ENCODE results near the gene TAP2.

DNA sequence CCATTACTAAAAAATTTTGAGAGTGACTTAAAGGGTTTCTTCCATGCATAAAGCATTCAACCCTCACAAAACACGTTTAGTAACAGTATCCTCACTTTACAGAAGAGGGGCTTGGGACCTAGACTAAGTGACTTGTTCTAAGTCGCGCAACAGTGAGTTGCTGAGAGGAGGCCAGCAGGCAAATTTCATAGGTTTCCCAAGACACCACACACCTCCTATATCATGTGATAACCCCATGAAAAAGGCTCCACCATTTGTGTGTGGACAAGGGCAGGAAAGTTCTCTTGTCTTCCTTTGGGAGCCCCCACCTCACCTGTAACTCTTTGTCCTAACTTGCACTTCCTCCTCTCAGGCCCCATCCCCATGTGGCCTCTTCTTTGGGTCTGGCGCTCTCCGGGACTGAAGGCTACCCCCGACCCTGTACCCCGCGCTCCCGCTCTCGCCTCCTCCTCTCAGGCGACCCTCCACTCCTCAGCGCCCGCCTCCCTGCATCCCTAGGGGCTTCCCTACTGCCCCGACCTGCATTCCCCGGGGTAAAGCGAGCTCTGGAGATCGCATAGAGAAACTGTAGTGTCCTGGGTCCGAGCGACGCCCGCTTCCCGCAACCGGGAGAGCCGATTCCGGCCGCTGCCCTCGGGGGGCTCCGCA is 4.9 kb upstream of the TAP2 start:
- TF ChIP-seq GATA3 (IDR thresholded peaks at IDR 0.05; ENCODE audit: low read depth, low read length) (no peak), GATA2 (IDR thresholded peaks at IDR 0.05; ENCODE audit: low read depth, low read length) (no peak)

Measured in SH-SY5Y (cell line).